Stimulated activated CD4-positive, alpha-beta T cell treated with anti-CD3 and anti-CD28 coated beads, Interleukin-12 subunit alpha, Interleukin-12 subunit beta, amount 100 ng/mL, for 48 hours (primary cell): Measurements from ENCODE around the gene FARS2.

Source experiments
- DNase-seq, 3 donors: peaks; one replicate each; pipeline ENCODE4 v3.0.0-alpha.2; 2020; ENCODE audit warnings: low read depth in 2 of 3, low spot score in 1 of 3

The FARS2 gene

GRCh38 chr6:5365436-5366195 lies 104.3 kb downstream of the FARS2 start:
- no peak for DNase-seq

GRCh38 chr6:5366941-5367340 lies 105.6 kb downstream of the FARS2 start:
- DNase-seq: no peak

DNA sequence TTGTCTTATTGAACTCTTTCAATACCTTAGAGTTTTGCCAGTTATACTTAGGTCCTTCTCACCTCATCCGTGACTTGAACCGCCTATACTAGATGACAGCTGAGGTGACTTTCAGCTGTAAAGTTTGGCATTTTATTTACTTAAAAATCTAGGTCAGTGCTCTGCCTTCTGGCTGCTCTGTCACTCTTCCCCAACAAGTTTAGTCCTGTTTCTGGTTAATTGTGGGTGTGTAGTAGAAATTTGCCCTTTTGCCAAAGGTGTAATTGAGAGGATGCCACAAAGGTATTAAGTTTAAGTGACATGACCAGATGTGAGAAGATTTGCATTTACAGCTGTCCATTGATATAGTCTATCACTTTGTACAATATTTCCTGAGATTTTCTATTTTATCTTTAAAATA lies 106.2 kb downstream of the FARS2 start:
- DNase-seq: no peak

- no peak for DNase-seq
These were observed 112.1 kb downstream of the FARS2 start for GRCh38 chr6:5373430-5373829.

GRCh38 chr6:5378331-5378730 lies 117.0 kb downstream of the FARS2 start:
- DNase-seq: no peak

GRCh38 chr6:5379647-5380242 lies 118.4 kb downstream of the FARS2 start:
- DNase-seq: peak; percentile 5 to 32 (median 10)

GRCh38 chr6:5383856-5384255 lies 122.5 kb downstream of the FARS2 start:
- DNase-seq: no peak

- no peak for DNase-seq
These were observed 123.0 kb downstream of the FARS2 start for GRCh38 chr6:5384276-5384675.

DNA sequence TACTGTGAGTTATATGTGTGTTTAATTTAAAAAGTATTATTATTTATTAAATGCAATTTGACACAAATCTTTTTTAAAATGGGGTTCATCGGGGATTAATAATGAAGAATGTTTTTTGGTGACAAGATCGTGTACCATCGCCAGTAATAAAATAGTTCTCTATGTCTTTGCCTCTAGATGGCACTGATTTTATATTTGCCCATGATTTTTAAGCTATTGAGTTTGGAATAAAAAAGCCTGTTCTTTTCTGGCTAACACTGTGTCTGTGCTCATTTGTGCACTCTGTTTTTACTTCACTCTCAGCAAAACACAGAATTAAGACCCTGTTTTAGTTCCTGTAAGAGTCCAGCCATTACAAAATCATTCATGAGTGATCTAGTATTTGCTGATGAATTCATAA lies 127.0 kb downstream of the FARS2 start:
- no peak for DNase-seq

GRCh38 chr6:5389086-5389745 lies 127.9 kb downstream of the FARS2 start:
- DNase-seq: no peak

- no peak for DNase-seq
These were observed 128.9 kb downstream of the FARS2 start for GRCh38 chr6:5390177-5390576.

DNA sequence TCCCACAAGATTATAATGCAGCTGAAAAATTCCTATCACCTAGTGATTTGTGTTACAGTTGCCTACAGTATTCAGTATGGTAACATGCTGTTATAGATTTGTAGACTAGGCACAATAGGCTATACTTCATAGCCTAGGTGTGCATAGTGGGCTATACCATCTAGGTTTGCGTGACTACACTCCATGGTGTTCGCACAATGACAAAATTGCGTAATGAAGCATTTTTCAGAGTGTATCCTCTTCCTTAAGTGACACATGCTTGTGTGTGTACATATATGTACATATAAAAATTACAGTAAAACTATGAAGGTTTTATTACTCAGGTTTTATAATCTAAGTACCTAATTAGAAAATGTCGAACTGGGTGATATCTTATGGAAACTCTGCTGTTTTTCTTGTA lies 133.0 kb downstream of the FARS2 start:
- no peak for DNase-seq

GRCh38 chr6:5395719-5396118 lies 134.4 kb downstream of the FARS2 start:
- no peak for DNase-seq

GRCh38 chr6:5398530-5398929 lies 137.2 kb downstream of the FARS2 start:
- DNase-seq: peak in 1 of 3 donors; percentile 43

DNA sequence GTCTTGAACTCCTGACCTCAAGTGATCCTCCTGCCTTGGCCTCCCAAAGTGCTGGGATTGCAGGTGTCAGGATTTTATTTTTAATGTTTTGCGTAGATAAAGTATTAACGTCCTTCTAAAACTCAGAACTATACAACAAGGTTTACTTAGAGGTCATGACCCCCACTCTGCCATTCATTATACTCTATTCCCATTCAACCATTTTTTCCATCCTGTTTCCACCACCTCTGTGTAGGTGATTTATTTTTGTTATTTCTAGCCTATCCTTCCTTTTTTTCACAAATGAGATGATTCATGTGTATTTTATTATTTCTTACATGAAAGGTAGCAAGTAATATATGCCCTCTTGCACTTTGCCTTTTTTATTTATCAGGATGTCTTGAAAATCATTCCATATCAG lies 138.1 kb downstream of the FARS2 start:
- no peak for DNase-seq

- no peak for DNase-seq
These were observed 140.8 kb downstream of the FARS2 start for GRCh38 chr6:5401845-5402738.

GRCh38 chr6:5403076-5403475 lies 141.8 kb downstream of the FARS2 start:
- no peak for DNase-seq

GRCh38 chr6:5403609-5404008 lies 142.3 kb downstream of the FARS2 start:
- no peak for DNase-seq

GRCh38 chr6:5405976-5406375 lies 144.7 kb downstream of the FARS2 start:
- DNase-seq: no peak

DNA sequence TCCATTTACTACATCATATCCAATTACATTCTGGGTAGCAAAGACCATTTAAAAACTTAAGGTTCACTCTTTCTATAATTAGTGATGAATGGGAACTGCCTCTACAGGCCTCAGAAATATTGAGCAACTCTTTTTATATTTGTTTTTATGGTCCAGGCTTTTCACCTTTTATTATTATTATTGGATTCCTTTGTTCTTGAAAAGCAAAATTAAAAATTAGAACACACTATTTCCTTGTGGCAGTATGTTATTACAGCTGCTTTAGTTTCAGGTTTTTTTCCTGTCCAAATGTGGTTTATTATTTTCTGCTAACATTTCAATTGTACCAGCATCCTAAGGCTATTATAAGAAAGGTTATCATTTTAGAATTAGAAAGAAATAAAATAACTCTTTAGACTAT lies 150.1 kb downstream of the FARS2 start:
- no peak for DNase-seq

DNA sequence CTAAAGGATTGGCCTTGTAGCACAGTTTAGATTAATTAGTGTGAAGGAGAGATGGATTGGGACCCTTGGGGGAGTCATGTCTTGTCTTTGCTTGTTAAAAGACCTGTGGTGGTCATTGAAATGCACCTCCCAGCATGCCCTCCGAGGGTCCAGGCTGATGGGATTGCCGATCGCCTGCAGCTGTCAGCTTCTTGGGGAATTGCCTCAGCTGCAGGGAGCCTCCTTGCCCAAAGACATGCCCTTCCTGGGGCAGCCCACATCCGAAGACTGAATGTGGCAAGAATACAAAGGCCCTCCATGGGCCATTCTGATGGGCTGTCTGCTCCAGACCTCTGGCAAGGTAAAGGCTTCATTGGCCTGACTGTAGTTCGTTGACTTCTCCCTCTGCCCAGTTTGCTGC lies 150.7 kb downstream of the FARS2 start:
- DNase-seq: no peak
